Activated CD4-positive, CD25-positive, alpha-beta regulatory T cell treated with anti-CD3 and anti-CD28 coated beads, Interleukin-2, amount 50 U/mL, for 16 hours (primary cell): ENCODE data around the gene EPS8L3.

Source experiments
- DNase-seq: peaks from one replicate; pipeline ENCODE4 v3.0.0-alpha.2; 2020; ENCODE audit warnings: low read depth, low spot score

Gene EPS8L3

GRCh38 chr1:109793486-109794318 lies 30.0 kb upstream of the EPS8L3 start:
- no peak for DNase-seq

GRCh38 chr1:109793089-109793485 lies 29.4 kb upstream of the EPS8L3 start:
- no peak for DNase-seq

GRCh38 chr1:109792056-109792831 lies 28.5 kb upstream of the EPS8L3 start:
- DNase-seq = no peak

GRCh38 chr1:109791495-109792043 lies 27.8 kb upstream of the EPS8L3 start:
- DNase-seq = no peak

GRCh38 chr1:109790735-109791494 lies 27.2 kb upstream of the EPS8L3 start:
- peak; percentile 46 for DNase-seq

GRCh38 chr1:109790329-109790728 lies 26.6 kb upstream of the EPS8L3 start:
- DNase-seq = no peak

- DNase-seq = no peak
Measured at GRCh38 chr1:109789551-109790180, 25.9 kb upstream of the EPS8L3 start.

- DNase-seq = no peak
Measured at GRCh38 chr1:109788695-109789521, 25.2 kb upstream of the EPS8L3 start.

- DNase-seq = no peak
Measured at GRCh38 chr1:109787845-109788601, 24.3 kb upstream of the EPS8L3 start.

- DNase-seq = no peak
Measured at GRCh38 chr1:109787211-109787844, 23.6 kb upstream of the EPS8L3 start.

GRCh38 chr1:109786531-109787021 lies 22.9 kb upstream of the EPS8L3 start:
- DNase-seq = no peak

GRCh38 chr1:109786112-109786480 lies 22.4 kb upstream of the EPS8L3 start:
- no peak for DNase-seq

GRCh38 chr1:109785446-109786111 lies 21.9 kb upstream of the EPS8L3 start:
- DNase-seq = no peak

- DNase-seq = no peak
Measured at GRCh38 chr1:109784551-109785252, 21.0 kb upstream of the EPS8L3 start.

- DNase-seq = no peak
Measured at GRCh38 chr1:109783436-109783835, 19.7 kb upstream of the EPS8L3 start.

- no peak for DNase-seq
Measured at GRCh38 chr1:109782927-109783326, 19.2 kb upstream of the EPS8L3 start.

- no peak for DNase-seq
Measured at GRCh38 chr1:109782514-109782913, 18.8 kb upstream of the EPS8L3 start.

- no peak for DNase-seq
Measured at GRCh38 chr1:109781806-109782205, 18.1 kb upstream of the EPS8L3 start.
